Immature natural killer cell (primary cell): ENCODE measurements around the gene SFRP5. TPM values are rescaled to one million over a fixed set of nuclear protein-coding genes. Genes with fewer than 3 reads are reported as not detected.

Experiments used
- polyA plus RNA-seq, 3 donors: library from polyadenylated mRNA; unstranded; fragments of 300-500 nt; fragmentation: Illumina TruSeq; gene quantifications; one replicate each; pipeline ENCODE4 v1.2.3, GENCODE V29; 2021

The SFRP5 gene
- polyA plus RNA-seq, 3 donors from 2014 or later = not detected

Other genes starting within 250 kb of the SFRP5 start
- not detected for gene ANKRD2, start 199.2 kb downstream of the SFRP5 start, polyA plus RNA-seq
- not detected for gene HOGA1, start 187.6 kb downstream of the SFRP5 start, polyA plus RNA-seq
- gene C10orf62, start 182.3 kb downstream of the SFRP5 start, polyA plus RNA-seq = not detected
- gene MORN4, start 138.5 kb downstream of the SFRP5 start, polyA plus RNA-seq = 1 to 10 TPM in 2 of 3 donors, under 1 TPM in 1; 0.80 to 6.1 (median 1.1) TPM
- 10 to 100 TPM; 12.6 to 19.6 (median 17.6) TPM for gene PI4K2A, start 131.3 kb downstream of the SFRP5 start, polyA plus RNA-seq
- 10 to 100 TPM in 1 of 3 donors, 1 to 10 TPM in 2; 3.0 to 14.1 (median 4.4) TPM for gene AVPI1, start 84.8 kb downstream of the SFRP5 start, polyA plus RNA-seq
- 1 to 10 TPM in 1 of 3 donors, under 1 TPM in 1, not detected in 1; 0.19 to 1.0 TPM for gene MARVELD1, start 58.3 kb downstream of the SFRP5 start, polyA plus RNA-seq
- gene ZFYVE27, start 34.9 kb downstream of the SFRP5 start, polyA plus RNA-seq = 10 to 100 TPM; 20.0 to 31.8 (median 26.1) TPM
- gene GOLGA7B, start 77.8 kb upstream of the SFRP5 start, polyA plus RNA-seq = under 1 TPM; 0.09 to 0.27 (median 0.17) TPM